ENCODE data around the gene ABHD16A.
A peak's percentile ranks its signal among the peaks of the same experiment; 100 is the strongest.

ABHD16A gene

GRCh38 chr6:31651602-31652191 is 51.4 kb downstream of the ABHD16A start:
- H3K27me3 ChIP-seq (ENCODE audit: insufficient read depth, low read depth, severe bottlenecking), result no peaks in the 10 kb centered on the region
- no peaks in the 10 kb centered on the region for H3K9me3 ChIP-seq (ENCODE audit: severe bottlenecking)
- peak overlapping the region; percentile 97 for H3K27ac ChIP-seq
- peaks cover 56% of the 10 kb centered on the region for H3K36me3 ChIP-seq
- H3K4me3 ChIP-seq (ENCODE audit: low read depth, low read length), result peak overlapping the region; percentile 69
- no peak for TF ChIP-seq CTCF (IDR thresholded peaks at IDR 0.05; ENCODE audit: low read depth, low read length)
- DNase-seq, result peak; percentile 96

GRCh38 chr6:31645325-31645724 is 57.8 kb downstream of the ABHD16A start:
- DNase-seq, result no peak
- TF ChIP-seq CTCF (IDR thresholded peaks at IDR 0.05; ENCODE audit: low read depth, low read length), result no peak
- Histone ChIP-seq H3K27me3 (ENCODE audit: insufficient read depth, low read depth, severe bottlenecking) (no peaks in the 10 kb centered on the region), H3K27ac (no peak overlapping the region), H3K9me3 (ENCODE audit: severe bottlenecking) (no peaks in the 10 kb centered on the region), H3K4me3 (ENCODE audit: low read depth, low read length) (no peak overlapping the region), H3K36me3 (peaks cover 97% of the 10 kb centered on the region)

GRCh38 chr6:31643818-31644454 is 59.2 kb downstream of the ABHD16A start:
- no peak overlapping the region for H3K4me3 ChIP-seq (ENCODE audit: low read depth, low read length)
- no peak for TF ChIP-seq CTCF (IDR thresholded peaks at IDR 0.05; ENCODE audit: low read depth, low read length)
- no peaks in the 10 kb centered on the region for H3K9me3 ChIP-seq (ENCODE audit: severe bottlenecking)
- peaks cover 97% of the 10 kb centered on the region for H3K36me3 ChIP-seq
- H3K27me3 ChIP-seq (ENCODE audit: insufficient read depth, low read depth, severe bottlenecking), result no peaks in the 10 kb centered on the region
- no peak for DNase-seq
- H3K27ac ChIP-seq, result no peak overlapping the region

- Histone ChIP-seq H3K27me3 (ENCODE audit: insufficient read depth, low read depth, severe bottlenecking) (no peaks in the 10 kb centered on the region), H3K36me3 (peaks cover 97% of the 10 kb centered on the region), H3K27ac (no peak overlapping the region), H3K4me3 (ENCODE audit: low read depth, low read length) (no peak overlapping the region), H3K9me3 (ENCODE audit: severe bottlenecking) (no peaks in the 10 kb centered on the region)
- no peak for TF ChIP-seq CTCF (IDR thresholded peaks at IDR 0.05; ENCODE audit: low read depth, low read length)
- DNase-seq, result no peak
These were observed 60.1 kb downstream of the ABHD16A start for GRCh38 chr6:31642798-31643570.

GRCh38 chr6:31641370-31641769 is 61.8 kb downstream of the ABHD16A start:
- Histone ChIP-seq H3K9me3 (ENCODE audit: severe bottlenecking) (no peaks in the 10 kb centered on the region), H3K36me3 (peaks cover 96% of the 10 kb centered on the region), H3K27me3 (ENCODE audit: insufficient read depth, low read depth, severe bottlenecking) (no peaks in the 10 kb centered on the region), H3K27ac (no peak overlapping the region), H3K4me3 (ENCODE audit: low read depth, low read length) (no peak overlapping the region)
- no peak for DNase-seq
- no peak for TF ChIP-seq CTCF (IDR thresholded peaks at IDR 0.05; ENCODE audit: low read depth, low read length)

Measured in WERI-Rb-1 (cell line).